ENCODE results near the gene SUCLG2. TPM values are rescaled to one million over a fixed set of nuclear protein-coding genes. Genes with fewer than 3 reads are reported as not detected.

The SUCLG2 gene
- total and polyA plus RNA-seq, 2 of the 4 experiments (the other 2 are of a cell fraction) = 26.8 to 34.6 TPM

DNA sequence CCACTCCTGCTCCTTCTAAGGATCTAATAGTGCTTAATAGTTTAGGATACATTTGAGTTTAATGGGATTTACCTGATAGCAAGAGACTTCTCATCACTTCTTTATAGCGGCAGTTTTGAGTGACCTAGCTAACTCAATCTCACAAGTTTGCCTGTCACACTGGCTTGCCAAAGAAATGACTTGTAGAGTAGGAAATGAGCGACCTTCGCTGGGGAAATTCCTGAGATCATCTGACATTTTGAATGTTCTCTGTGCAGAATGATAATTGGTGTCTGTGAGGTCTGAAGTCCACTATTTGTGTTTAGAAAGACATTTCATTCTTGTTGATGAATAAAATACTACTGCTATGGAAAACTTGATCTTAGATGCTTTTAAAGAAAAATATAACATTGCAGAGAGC, 30.3 kb downstream of the SUCLG2 start:
- Histone ChIP-seq H3K4me1 (ENCODE audit: control insufficient read depth, insufficient read depth, low read length) (no peaks in the 10 kb centered on the region; the same call in 1 of the 2 replicates), H3K14ac (replicated peaks; ENCODE audit: low read depth, low read length) (no peak overlapping the region), H2BK15ac (ENCODE audit: low read depth, low read length) (no peak overlapping the region), H2BK120ac (ENCODE audit: low read depth, low read length) (no peak overlapping the region), H2AFZ (replicated peaks; ENCODE audit: low read length, poor library complexity) (no peak overlapping the region), H2BK5ac (ENCODE audit: low read depth, low read length, poor library complexity, severe bottlenecking) (no peak overlapping the region), H3K4me3 (ENCODE audit: insufficient read depth, low read depth, low read length) (no peak overlapping the region), H2AK5ac (ENCODE audit: low read depth, low read length) (no peak overlapping the region), H3K27me3 (ENCODE audit: control insufficient read depth, insufficient read depth, low read length) (no peaks in the 10 kb centered on the region), H3K36me3 (ENCODE audit: control insufficient read depth, insufficient read depth, low read length) (peaks cover 4% of the 10 kb centered on the region), H4K5ac (ENCODE audit: low read depth, low read length) (no peak overlapping the region), H3K4me2 (ENCODE audit: low read depth, low read length) (no peak overlapping the region), H4K20me1 (ENCODE audit: insufficient read depth, low read length) (peaks cover 12% of the 10 kb centered on the region), H3K4ac (ENCODE audit: low read depth, low read length) (no peak overlapping the region), H3K9me3 (ENCODE audit: control insufficient read depth, insufficient read depth, low read length) (no peaks in the 10 kb centered on the region), H3K79me1 (ENCODE audit: low read depth in 1 of 2, low read length in 2 of 2) (peaks cover 33 to 48% of the 10 kb centered on the region in 2 experiments), H4K8ac (ENCODE audit: low read depth in 2 of 2, low read length in 2 of 2) (no peak overlapping the region), H3K27ac (ENCODE audit: insufficient read depth, low read length) (no peak overlapping the region), H3K23ac (ENCODE audit: low read depth, low read length) (no peak overlapping the region), H3K18ac (ENCODE audit: low read depth, low read length) (no peak overlapping the region), H3K9ac (ENCODE audit: low read depth, low read length) (no peak overlapping the region), H2BK20ac (ENCODE audit: low read depth, low read length) (no peak overlapping the region), H4K91ac (ENCODE audit: insufficient read depth, low read depth, low read length) (no peak overlapping the region), H2AK9ac (replicated peaks; ENCODE audit: low read depth, low read length, poor library complexity) (no peak overlapping the region), H3K56ac (ENCODE audit: extremely low read depth, insufficient read depth, low read length) (no peak overlapping the region), H3K9me1 (ENCODE audit: insufficient read depth, low read length) (peaks cover 7% of the 10 kb centered on the region; the same call in 1 of the 2 replicates)
- no CpG with 5 or more reads among the region's 3 CpGs for WGBS, 2 experiments (ENCODE audit: extremely low coverage in 2 of 2, insufficient read length in 1 of 2)
- TF ChIP-seq NFE2L2 (IDR thresholded peaks at IDR 0.05; ENCODE audit: low read depth, low read length) = no peak
- TF ChIP-seq, protein P1, sequence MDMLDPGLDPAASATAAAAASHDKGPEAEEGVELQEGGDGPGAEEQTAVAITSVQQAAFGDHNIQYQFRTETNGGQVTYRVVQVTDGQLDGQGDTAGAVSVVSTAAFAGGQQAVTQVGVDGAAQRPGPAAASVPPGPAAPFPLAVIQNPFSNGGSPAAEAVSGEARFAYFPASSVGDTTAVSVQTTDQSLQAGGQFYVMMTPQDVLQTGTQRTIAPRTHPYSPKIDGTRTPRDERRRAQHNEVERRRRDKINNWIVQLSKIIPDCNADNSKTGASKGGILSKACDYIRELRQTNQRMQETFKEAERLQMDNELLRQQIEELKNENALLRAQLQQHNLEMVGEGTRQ (IDR thresholded peaks at IDR 0.05; ENCODE audit: low read depth, low read length) = no peak
- no peak for TF ChIP-seq RCOR1 (IDR thresholded peaks at IDR 0.05; ENCODE audit: insufficient replicate concordance, low read length)
- TF ChIP-seq BHLHE40 (IDR thresholded peaks at IDR 0.05; ENCODE audit: low read depth, low read length) = no peak
- no peak for TF ChIP-seq MAZ (IDR thresholded peaks at IDR 0.05; ENCODE audit: borderline replicate concordance, low read depth, low read length)
- TF ChIP-seq CTCF (conservative IDR thresholded peaks at IDR 0.05; ENCODE audit: low read depth, low read length) = no peak
- no peak for TF ChIP-seq SMC3 (IDR thresholded peaks at IDR 0.05; ENCODE audit: low read depth, low read length)
- TF ChIP-seq CEBPB (IDR thresholded peaks at IDR 0.05; ENCODE audit: low read depth, low read length) = no peak
- TF ChIP-seq CHD1 (IDR thresholded peaks at IDR 0.05; ENCODE audit: low read depth, low read length) = no peak
- no peak for TF ChIP-seq POLR2A (IDR thresholded peaks at IDR 0.05; ENCODE audit: low read depth, low read length)
- no peak for TF ChIP-seq MAFK (IDR thresholded peaks at IDR 0.05; ENCODE audit: low read depth, low read length)
- TF ChIP-seq MXI1 (IDR thresholded peaks at IDR 0.05; ENCODE audit: borderline replicate concordance, low read depth, low read length) = no peak
- intact Hi-C loops (cut with micrococcal nuclease) (no loop called here), in situ Hi-C loops (cut with MboI; ENCODE audit: low sequenced_read_pairs) (no loop called here), dilution Hi-C loops (cut with HindIII; ENCODE audit: low sequenced_read_pairs, unreplicated experiment) (no loop called here)
- ChIA-PET CTCF (interaction anchor here (0.6 kb wide), 1 partner anchor 263 kb away, joined by 8 read pairs; no protein-coding TSS in a partner anchor), POLR2A (ENCODE audit: unreplicated experiment) (no interaction called here)
- DNase-seq (no peak), ATAC-seq (ENCODE audit: low read depth) (no peak)
- no TSS peak for BruUV-seq (replicated peaks)

All from IMR-90 (cell line).